GM23248 (cell line): ENCODE results near the gene ABTB1. TPM values are rescaled to one million over a fixed set of nuclear protein-coding genes. Genes with fewer than 3 reads are reported as not detected.

ENCODE experiments used
- DNase-seq: peaks from one replicate; pipeline ENCODE4 v3.0.0-alpha.2; 2015
- H2AFZ ChIP-seq: fragments of 200-600 bp; sonication (generic); 2 replicates; pipeline ENCODE4 v1.6.1; 2016; ENCODE audit warnings: antibody characterized with exemption
- H3F3A ChIP-seq: fragments of 200-600 bp; sonication (generic); 2 replicates; pipeline ENCODE4 v1.6.1; 2016; ENCODE audit warnings: mild to moderate bottlenecking, antibody characterized with exemption, mixed run types; ENCODE audit not compliant: insufficient read depth
- H3K27ac ChIP-seq: fragments of 200-600 bp; sonication (generic); 2 replicates; pipeline ENCODE4 v1.5.1; 2016; ENCODE audit warnings: mild to moderate bottlenecking
- H3K27me3 ChIP-seq: fragments of 200-600 bp; sonication (generic); replicated peaks from 2 replicates; pipeline ENCODE4 v1.6.1; 2016; ENCODE audit warnings: mild to moderate bottlenecking; ENCODE audit not compliant: insufficient read depth
- H3K36me3 ChIP-seq: fragments of 200-600 bp; sonication (generic); 2 replicates; pipeline ENCODE4 v1.6.1; 2016; ENCODE audit warnings: low read depth, mild to moderate bottlenecking
- H3K4me1 ChIP-seq: fragments of 200-600 bp; sonication (generic); 2 replicates; pipeline ENCODE4 v1.6.1; 2016; ENCODE audit warnings: mild to moderate bottlenecking; ENCODE audit not compliant: insufficient read depth
- H3K4me2 ChIP-seq: fragments of 200-600 bp; sonication (generic); one replicate; pipeline ENCODE4 v1.6.1; 2016; ENCODE audit warnings: mild to moderate bottlenecking; ENCODE audit not compliant: unreplicated experiment
- H3K4me3 ChIP-seq: fragments of 200-600 bp; sonication (generic); 2 replicates; pipeline ENCODE4 v1.5.1; 2016; ENCODE audit warnings: mild to moderate bottlenecking
- H3K79me2 ChIP-seq: fragments of 200-600 bp; sonication (generic); 2 replicates; pipeline ENCODE4 v1.6.1; 2016; ENCODE audit warnings: mild to moderate bottlenecking; ENCODE audit not compliant: insufficient read depth
- H3K9ac ChIP-seq: fragments of 200-600 bp; sonication (generic); 2 replicates; pipeline ENCODE4 v1.6.1; 2016; ENCODE audit warnings: mild to moderate bottlenecking
- H3K9me2 ChIP-seq: fragments of 200-600 bp; sonication (generic); 2 replicates; pipeline ENCODE4 v1.6.1; 2016; ENCODE audit warnings: mixed run types, mild to moderate bottlenecking, moderate library complexity; ENCODE audit not compliant: insufficient read depth
- H3K9me3 ChIP-seq: fragments of 200-600 bp; sonication (generic); one replicate; pipeline ENCODE4 v1.6.1; 2017; ENCODE audit warnings: low read depth
- H4K20me1 ChIP-seq: fragments of 200-600 bp; sonication (generic); 2 replicates; pipeline ENCODE4 v1.6.0; 2016; ENCODE audit not compliant: insufficient read depth
- EZH2 ChIP-seq: fragments of 200-600 bp; sonication (generic); IDR thresholded peaks from 2 replicates; pipeline ENCODE4 v1.6.1; 2018; ENCODE audit warnings: antibody characterized with exemption, mild to moderate bottlenecking; ENCODE audit not compliant: insufficient read depth, poor library complexity, severe bottlenecking
- EZH2phosphoT487 ChIP-seq: fragments of 200-600 bp; sonication (generic); IDR thresholded peaks from 2 replicates; pipeline ENCODE4 v1.6.1; 2018; ENCODE audit warnings: antibody characterized with exemption, moderate library complexity, mild to moderate bottlenecking, low read depth; ENCODE audit not compliant: insufficient read depth
- WGBS, 2 experiments: methylation state at CpG; one replicate each; pipeline ENCODE4 v1.1.6; 2015 to 2017; ENCODE audit warnings: low lambda C conversion rate in 2 of 2, low coverage in 1 of 2; ENCODE audit errors: missing lambda C conversion rate in 2 of 2; 5-methylcytosine and 5-hydroxymethylcytosine counted together
- in situ Hi-C: fragments of 300-500 bp; cut with MboI; formaldehyde crosslinking; loops from 2 replicates; pipeline ENCODE4 v1.15.0; 2020
- polyA plus RNA-seq: library from polyadenylated mRNA; unstranded; fragments of >200 nt; fragmentation: Nextera tagmentation; extraction: Ambion mirVana; gene quantifications from 2 replicates; pipeline ENCODE4 v1.2.1, GENCODE V29; 2016
- total RNA-seq: library from RNA; depleted of rRNA; stranded (reverse); fragments of >200 nt; shearing (Covaris generic); gene quantifications from 2 replicates; pipeline ENCODE4 v1.2.3, GENCODE V29; 2014; rRNA removed

Gene ABTB1
- total and polyA plus RNA-seq, 2 experiments from 2014 or later: 7.8 to 20.9 TPM

- WGBS, 2 experiments: 97 to 98% methylated on average over 8 of the region's 8 CpGs
- no peak overlapping the region for H3K9ac ChIP-seq
- no peaks in the 10 kb centered on the region for H3K9me2 ChIP-seq
- no peaks in the 10 kb centered on the region for H3K9me3 ChIP-seq
- H4K20me1 ChIP-seq: no peaks in the 10 kb centered on the region
- H3K36me3 ChIP-seq: no peaks in the 10 kb centered on the region
- H2AFZ ChIP-seq: no peak overlapping the region
- H3K27me3 ChIP-seq: no peaks in the 10 kb centered on the region
- H3F3A ChIP-seq: peaks cover 15% of the 10 kb centered on the region
- TF ChIP-seq EZH2phosphoT487: no peak
- TF ChIP-seq EZH2: no peak
- H3K79me2 ChIP-seq: peaks cover 36% of the 10 kb centered on the region; the same call in 1 of the 2 replicates
- no peak overlapping the region for H3K4me3 ChIP-seq
- no peak overlapping the region for H3K27ac ChIP-seq
- H3K4me1 ChIP-seq: peaks cover 11% of the 10 kb centered on the region
- DNase-seq: no peak
- no peak overlapping the region for H3K4me2 ChIP-seq
- in situ Hi-C loops: no loop called here
These were observed 57.4 kb downstream of the ABTB1 start for GRCh38 chr3:127730171-127730570.

Other genes with a start within 250 kb of the ABTB1 start
- gene TPRA1, start 82.2 kb upstream of the ABTB1 start, total RNA-seq: 56.1 and 65.1 TPM in 2 replicates
- 42.8 and 45.4 TPM in 2 replicates for gene TPRA1, start 82.2 kb upstream of the ABTB1 start, polyA plus RNA-seq
- 30.3 and 36.4 TPM in 2 replicates for gene MCM2, start 74.5 kb upstream of the ABTB1 start, total RNA-seq
- gene MCM2, start 74.5 kb upstream of the ABTB1 start, polyA plus RNA-seq: 14.4 and 14.7 TPM in 2 replicates
- gene PODXL2, start 43.8 kb upstream of the ABTB1 start, total RNA-seq: 0.89 and 2.5 TPM in 2 replicates
- 1.2 and 1.8 TPM in 2 replicates for gene PODXL2, start 43.8 kb upstream of the ABTB1 start, polyA plus RNA-seq
- 58.7 and 59.2 TPM in 2 replicates for gene MGLL, start 149.6 kb downstream of the ABTB1 start, total RNA-seq
- gene MGLL, start 149.6 kb downstream of the ABTB1 start, polyA plus RNA-seq: 184 and 194 TPM in 2 replicates
- not detected in 2 replicates for gene KBTBD12, start 242.3 kb downstream of the ABTB1 start, total RNA-seq
- gene KBTBD12, start 242.3 kb downstream of the ABTB1 start, polyA plus RNA-seq: not detected in 2 replicates